NCI-H128 (cell line): Measurements from ENCODE around the gene KCNIP2.
"Not testable (repeated sequence)": the region's sequence is repeated elsewhere in the genome, so short reads cannot be mapped to it uniquely, and the experiment has no call there.

Experiments
- DNase-seq: peaks from one replicate; lab custom pipeline; 2025; ENCODE audit not compliant: unreplicated experiment; lab: John Stamatoyannopoulos, UW

KCNIP2 gene

DNA sequence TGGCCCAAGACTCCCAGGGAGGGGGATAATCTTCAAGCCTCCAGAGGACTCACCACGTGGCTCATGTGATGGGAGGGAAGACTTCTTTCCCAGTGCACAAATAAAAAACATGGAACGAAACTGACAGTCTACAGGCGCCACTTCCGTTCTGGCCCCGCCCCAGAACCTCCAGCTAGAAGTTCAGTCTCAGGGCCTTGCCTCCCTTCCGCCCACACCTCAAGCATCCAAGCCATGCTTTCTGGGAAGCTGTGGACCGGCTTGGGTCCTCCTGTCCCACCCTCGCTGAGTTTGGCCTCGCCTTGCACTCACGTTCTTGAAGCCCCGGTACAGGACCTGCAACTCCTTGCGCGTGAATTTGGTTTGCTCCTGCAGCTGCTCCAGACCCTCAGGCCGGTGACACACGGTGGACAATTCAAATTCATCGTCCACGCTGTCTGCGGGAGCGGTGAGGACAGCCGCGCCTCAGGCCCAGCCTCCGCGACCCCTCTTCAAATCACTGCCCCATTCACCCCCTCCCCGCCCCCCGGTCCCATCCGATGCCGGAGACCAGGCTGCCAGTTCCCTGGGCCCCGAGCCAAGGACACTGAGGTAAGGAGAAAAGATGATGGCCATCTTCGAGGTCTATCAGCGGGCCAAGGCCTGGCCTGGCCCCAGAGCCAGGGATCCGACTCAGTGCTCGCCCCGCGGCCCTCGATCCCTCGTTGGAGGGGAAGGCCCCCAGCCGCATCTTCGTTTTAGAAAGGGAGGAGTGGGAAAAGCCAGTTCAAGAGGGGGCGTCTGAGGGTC, 14.6 kb downstream of the KCNIP2 start:
- no peak for DNase-seq

DNA sequence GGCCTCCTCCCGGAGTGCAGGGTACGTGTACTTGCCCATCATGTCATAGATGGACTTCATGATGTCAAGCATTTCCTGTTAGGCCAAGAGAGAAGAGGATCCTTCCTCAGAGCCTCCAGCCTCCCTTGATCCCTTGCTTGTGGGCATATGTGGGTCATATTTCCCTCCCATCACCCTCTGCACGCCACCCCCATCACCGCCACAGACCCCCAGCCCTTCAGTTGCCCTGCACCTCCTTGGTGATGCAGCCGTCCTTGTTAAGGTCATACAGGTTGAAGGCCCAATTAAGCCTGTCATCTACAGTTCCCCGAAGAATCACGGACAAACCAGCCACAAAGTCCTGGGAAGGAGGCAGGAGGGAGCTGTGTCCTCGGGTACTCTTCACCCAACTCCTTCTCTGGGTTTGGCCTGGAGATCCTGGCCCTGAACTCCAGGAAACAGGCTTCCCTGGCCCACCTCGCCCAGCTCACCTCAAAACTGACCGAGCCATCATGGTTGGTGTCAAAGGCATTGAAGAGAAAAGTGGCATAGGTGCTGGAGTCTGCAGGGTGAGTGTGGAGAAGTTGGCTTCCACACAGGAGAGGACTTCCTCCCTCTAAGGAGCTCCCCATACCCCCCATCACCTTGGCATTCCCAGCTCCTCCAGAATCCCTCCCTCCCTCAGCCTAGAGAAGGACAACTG, 15.5 kb downstream of the KCNIP2 start:
- no peak for DNase-seq

DNA sequence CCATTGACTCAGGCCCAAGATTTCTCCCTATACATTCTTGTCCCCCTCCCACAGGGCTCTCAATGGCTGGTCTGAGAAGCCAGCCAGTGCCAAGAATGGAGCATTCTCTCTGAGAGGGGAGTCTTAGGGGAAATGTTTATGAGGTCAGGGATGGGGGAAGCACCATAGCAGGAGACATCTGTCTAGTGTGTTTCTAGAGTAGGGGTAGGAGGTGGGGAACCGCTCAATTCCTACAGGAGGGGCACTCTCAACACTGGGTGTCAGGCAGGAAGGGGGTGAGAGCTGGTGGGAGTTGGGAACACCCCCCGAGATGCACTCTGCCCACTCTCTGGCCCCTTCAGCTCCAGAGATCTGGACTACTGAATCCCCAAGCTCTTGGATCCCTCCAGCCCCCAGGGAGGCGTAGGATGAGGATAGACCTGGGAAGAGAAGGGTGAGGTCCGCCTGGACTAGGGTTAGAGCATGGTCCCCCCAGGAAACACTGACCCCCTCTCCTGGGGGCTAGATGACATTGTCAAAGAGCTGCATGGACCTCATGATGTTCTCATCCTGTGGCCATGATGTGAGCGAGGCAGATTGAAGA, 16.7 kb downstream of the KCNIP2 start:
- DNase-seq, result no peak

DNA sequence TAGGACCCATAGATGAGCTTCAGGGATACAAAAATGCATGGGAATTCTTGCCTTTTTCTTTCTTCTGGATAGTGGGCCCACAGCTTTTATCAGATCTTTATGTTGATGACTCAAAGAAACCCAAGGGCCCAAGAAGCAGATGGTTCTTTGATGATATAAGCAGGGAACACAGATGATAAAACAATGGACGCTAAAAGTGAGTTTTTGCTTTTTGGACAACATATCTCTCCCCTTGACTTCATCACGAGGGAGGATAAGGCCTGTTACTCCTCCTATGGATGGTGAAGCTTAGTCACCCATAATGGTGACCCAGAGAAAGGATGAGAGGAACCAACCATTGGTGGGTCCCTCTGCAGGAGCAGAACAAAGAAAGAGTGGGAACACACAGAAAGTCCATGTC, 18.9 kb downstream of the KCNIP2 start:
- no peak for DNase-seq

DNA sequence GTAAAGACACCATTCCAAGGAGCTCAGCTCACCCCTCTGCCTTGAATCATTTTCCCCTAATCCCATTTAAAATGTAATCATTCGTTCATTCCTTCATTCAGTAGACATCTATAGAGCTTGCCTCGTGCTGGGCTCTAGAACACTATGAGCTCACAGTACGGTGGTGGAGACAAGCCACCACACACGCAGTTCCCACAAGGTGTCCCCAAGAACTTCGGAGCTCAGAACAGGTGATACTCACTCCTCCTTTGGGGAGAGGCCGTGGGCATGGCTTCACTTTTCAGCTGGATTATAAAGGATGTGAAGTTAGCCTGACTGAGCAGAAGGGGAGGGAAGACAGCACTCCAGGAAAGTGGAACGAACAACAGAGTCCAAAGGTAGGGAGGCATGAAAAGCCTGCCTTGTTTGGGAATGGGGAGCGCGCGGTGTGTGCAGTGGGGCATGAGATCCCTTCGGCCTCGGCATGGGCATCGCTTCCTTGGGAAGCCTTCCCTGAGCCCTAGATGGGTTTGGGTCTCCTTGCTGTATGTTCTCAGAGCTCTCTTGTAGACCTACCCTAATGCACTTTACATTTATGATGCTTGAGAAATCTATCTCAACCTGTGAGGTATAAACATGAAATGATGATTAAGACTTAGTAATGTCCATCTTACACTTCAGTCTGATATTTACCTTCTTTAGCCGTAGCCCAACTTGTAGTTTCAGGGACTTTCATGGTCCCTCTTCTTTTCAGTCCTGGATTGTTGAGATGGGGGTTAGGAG, 24.5 kb downstream of the KCNIP2 start:
- no peak for DNase-seq

DNA sequence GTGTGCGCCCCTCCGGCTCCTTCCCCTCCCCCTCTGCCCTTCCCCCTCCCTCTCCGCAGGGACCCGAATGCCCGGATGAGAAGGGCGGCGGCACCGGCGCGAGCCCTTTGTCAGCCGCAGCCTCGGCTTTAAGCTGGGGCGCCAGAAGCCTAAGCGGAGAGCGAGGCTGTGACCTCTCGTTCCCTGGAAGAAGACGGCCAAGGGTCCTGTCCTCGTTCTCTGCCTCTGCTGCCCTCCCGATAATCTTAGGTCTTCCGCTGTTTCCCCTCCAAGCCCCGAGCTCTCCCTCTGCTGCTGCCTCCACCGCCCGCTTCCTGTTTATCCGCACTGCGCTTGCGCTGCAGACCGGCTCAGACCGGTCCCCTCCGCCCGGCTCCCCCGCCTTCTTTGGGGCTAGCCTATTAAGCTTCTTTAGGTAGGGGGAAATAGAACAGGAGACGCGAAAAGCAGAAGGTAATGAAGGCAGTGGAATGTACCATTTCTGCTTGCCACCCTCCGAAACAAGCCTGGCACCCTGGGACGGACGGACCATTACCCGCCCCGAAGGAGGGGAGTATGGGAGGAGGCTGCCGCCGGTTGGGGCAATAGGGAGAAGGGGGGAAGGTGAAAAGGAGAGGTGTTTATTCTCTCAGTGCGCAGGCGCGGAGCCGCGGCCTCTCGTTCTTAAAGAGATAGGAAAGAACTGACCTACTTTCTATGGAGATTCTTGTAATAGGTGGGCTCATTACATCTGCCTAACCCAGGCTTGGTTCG, 25.3 kb downstream of the KCNIP2 start, which contains the start of gene OGA:
Gene OGA (minus strand): TSS at position 326 of the 753 bp plus-strand sequence. CDS start 422 bp downstream, outside the sequence.
- peak; percentile 99 for DNase-seq

DNA sequence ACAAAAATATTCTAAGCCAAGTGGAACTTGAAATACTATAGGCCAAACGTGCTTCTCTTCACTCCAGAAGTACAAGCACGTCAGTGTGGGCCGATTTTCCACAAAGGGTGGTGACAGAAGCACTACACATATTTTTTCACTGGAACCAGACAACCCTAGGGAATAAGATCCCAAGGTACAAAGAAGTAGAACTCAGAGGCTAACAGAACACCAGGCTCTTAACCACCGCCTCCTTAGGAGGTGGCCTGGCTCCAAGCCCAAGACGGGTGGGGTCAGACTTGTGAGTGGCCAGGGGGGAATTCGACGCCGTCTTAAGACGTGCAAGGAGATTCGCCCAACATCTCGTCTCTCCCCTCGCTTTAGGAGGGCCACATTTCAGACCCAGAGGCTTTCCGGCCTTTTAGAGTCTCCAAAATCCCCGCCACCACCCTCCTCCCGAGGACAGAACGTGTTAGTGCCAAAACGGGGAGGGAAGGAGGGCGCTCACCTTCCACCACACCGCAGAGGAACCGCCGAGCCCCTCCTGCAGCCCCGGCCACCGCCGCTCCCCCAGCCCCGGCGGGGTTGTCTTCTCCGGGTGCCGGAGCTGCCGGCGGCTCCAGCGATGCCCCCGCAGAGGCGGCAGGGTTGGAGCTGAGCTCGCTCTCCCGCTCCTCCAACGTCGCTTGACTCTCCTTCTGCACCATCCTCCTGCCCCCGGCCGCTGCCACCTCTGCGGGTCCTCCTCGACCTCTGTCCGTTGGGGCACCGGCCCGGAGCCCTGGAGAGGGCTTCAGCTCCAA, 26.1 kb downstream of the KCNIP2 start:
- DNase-seq, result no peak

DNA sequence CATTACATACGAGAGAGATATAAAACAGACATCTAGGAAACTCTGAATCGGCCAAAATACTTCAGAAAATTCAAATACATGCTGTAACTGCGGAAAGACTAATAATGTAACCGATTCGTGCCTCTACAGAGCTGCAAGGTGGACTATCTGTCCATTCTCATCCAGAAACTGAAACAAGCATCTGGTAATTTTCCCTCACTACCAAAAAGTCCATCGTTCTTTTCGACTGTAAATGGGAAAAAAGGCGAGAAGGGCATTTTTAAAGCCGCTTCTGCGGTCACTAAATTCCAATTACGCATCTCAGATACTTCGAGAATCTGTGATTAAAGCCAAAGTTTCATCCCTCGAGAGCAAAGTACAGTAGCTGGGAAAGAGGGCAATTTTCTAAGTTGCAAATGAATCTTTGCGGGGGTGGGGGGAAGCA, 26.7 kb downstream of the KCNIP2 start:
- DNase-seq, result no peak

DNA sequence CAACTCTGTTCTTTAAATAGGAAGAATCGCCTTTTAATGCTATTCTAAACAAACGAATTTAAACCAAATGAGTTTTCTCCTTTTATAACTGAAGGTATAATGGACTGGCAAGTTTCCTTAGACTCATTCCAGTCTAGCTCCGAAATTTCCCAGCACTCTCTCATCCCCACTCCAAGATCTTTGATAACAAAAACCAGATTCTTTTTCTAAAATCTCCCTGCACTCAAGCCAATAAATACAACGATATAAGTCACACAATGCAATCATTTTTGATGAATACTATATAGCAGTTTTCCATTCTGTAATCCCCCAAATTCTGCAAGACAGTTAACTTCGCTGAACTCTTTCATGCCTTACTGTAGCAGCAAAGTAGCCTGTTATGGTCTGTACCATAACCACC, 27.2 kb downstream of the KCNIP2 start:
- no peak for DNase-seq

DNA sequence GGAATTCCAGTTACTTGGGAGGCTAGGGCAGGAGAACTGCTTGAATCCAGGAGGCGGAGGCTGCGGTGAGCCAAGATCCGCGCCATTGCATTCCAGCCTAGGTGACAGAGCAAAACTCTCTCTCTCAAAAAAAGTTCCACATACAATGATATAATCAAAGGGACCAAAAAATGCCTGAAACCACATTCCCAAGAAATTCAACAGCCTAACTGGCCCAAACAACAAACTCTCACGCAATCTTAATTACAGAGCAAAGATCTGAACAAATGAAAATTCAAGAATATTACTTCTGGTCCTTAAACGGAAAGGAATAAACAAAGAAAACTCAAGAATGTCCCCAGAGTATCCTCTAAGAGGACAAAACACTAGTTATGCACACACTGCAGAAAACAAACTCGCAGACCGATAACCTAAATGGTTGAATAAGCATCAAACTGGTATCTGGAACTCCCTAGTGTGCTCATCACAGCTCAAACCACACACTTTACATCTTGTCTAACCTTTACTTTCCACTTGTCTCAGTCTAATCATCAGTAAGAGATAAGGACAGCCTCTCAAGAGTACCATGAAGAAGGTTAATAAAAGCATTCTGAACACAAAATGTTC, 29.0 kb downstream of the KCNIP2 start:
- DNase-seq, result no peak

DNA sequence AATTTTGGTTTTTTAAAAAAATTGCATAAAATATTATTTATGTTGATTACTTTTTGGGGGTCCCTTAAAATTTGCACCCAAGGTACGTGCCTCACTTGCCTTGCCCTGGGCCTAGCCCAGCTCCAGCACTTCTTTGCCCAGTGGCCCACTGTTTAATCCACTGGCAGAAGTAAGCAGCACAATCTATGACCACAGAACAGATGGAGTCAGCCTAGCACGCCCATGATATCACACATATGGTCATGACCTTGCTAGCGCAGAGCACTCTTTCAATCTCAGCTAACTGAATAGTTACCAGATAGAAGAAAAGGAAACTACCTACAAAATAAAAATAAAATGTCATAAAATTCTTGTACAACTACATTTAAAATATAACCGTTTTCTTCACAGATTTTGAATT, 31.0 kb downstream of the KCNIP2 start:
- no peak for DNase-seq

DNA sequence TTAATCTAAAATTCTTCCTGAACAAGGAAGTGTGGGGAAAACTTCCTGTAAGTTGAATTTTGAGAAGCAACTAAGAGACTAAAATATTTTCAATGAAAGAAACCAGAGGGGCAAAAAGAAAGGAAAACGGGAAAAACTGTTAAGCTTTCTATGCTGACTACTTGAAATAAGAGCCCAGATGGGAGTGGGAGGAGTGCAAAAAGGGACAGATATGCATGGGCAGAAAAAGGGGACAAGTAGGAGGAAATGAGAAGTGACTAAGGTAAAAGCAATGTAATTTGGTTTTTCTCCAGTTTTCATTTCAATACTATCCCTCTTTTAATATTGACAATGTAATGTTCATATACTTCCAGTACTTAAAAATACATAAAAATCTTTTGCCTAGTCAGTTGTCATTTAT, 36.4 kb downstream of the KCNIP2 start:
- DNase-seq, result no peak

DNA sequence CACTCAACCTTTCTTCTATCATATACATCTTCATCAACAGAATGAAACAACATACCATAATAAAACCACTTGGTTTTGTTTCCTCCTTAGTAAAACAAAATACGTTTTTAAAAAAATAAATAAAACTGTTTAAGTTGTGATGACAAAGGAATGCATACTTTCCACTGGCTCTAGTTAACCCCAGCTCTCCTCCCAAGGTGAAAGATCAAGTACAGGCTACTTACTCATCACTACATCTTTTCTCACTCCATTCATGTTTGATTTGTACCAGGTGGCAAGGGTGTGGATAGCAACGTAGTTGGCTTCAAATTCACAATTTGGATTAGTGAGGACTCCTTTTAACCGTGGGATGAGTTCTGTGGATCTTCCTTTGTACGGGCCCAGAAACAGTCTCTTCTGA, 40.1 kb downstream of the KCNIP2 start:
- DNase-seq, result no peak

DNA sequence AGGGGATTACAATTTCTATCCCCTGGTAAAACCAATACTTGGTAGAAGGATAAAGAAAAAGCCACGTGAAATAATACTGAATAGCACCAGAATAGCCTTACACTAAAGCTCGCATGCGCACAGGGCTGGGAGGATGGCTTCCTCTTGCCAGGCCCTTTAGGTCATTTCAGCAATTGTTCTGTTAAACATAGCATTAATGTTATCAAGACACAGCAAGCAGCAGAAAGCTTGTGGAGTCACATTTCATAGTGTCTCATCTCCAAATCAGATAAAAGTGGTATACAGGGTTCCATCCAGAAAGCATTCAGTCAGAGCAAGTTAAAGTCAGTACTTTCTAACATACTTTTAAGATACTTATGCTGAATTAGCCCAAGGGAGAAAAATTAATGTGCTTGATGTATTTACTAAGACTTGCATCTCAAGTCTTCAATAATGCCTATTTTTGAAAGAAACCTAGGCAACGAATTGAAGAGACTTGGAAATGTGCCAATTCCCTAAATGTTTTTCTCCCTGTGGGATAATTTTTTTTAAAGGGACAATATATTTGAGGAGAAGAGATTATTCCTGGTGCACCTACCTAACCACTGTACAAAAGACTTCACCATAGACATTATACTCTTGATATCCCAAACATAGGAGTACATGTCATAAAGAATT, 46.1 kb downstream of the KCNIP2 start:
- no peak for DNase-seq

DNA sequence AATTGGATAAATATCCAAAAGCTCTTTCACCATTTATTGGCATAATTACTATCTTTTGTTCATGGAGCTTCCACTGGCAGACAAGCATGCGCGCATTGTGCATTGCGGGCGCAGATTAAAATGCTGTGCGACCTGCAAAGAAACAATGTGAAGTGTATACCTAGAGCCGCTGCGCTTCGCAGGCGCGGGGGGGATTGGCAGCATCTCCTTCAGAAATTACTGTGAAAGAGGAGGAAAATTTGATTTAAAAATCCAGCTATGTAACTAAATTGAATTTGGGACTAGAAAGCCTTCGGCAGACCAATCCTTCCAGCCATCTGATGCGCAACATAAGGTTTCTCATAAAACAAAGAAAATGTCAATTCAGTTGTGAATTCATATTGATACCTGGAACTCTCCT, 50.1 kb downstream of the KCNIP2 start:
- DNase-seq, result no peak

DNA sequence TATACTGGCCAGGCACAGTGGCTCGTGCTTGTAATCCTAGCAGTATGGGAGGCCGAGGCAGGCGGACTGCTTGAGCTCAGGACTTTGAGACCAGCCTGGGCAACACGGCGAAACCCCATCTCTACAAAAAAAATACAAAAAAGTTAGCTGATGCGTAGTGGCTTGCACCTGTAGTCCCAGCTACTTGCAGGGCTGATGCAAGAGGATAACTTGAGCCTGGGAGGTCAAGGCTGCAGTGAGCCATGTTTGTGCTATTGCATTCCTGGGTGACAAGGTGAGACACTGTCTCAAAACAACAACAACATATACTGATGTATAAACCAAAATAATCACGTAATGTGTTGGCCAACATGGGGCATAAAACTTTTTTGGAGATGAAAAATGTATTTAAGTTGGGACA, 53.9 kb downstream of the KCNIP2 start:
- DNase-seq, result no peak

DNA sequence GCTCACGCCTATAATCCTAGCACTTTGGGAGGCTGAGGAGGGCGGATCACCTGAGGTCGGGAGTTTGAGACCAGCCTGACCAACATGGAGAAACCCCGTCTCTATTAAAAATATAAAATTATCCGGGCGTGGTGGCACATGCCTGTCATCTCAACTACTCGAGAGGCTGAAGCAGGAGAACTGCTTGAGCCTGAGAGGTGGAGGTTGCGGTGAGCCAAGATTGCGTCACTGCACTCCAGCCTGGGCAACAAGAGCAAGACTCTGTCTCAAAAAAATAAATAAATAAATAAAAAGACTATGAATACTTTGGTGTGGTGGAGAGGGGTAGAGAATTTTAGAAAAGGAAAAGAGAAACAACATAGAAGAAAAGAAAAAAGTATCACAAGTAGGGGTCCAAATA, 54.4 kb downstream of the KCNIP2 start:
- not testable (repeated sequence) for DNase-seq

DNA sequence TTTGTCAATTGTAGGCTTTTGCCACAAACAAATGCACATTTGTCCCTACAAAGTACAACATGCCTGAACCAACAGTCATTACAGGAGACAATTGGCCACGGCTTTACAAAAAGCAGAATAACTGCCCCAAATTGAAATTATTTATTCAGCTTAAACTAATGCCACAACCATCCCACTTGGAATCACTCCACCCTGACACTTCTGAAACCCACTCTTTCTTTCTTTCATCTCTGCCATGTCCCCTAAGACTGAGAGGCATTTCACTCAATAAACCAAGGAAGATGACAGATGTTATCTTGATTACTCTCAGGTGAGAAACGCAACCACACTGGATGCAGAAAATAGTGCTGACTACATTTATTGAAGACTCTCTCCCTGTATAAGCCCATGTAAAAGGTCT, 57.8 kb downstream of the KCNIP2 start:
- no peak for DNase-seq

DNA sequence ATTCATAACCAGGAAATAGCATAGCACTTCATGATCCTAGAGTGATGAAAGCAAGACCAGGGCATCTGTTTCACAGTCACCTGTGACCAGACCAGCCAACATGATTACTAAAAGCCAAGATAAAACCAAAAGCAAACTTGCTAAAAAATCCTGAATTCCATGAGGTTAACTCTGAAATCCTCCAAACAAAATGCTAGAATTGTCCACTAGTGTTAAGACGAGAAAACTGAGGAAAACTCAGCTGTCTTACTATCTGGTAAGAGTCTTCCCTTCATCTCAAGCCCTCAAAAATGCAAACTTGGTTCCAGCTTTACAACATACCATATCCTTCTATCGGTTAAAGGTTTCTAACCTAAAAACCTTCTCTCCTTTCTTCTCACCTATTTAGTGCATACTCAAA, 59.0 kb downstream of the KCNIP2 start:
- DNase-seq, result no peak
